Tibial nerve (tissue), 4 donors: ENCODE results near the gene NKG7. TPM values are rescaled to one million over a fixed set of nuclear protein-coding genes. Genes with fewer than 3 reads are reported as not detected.

Source experiments
- DNase-seq, 2 donors: peaks; one replicate each; pipeline ENCODE4 v3.0.0-alpha.2; 2019; ENCODE audit warnings: low spot score in 2 of 2
- H3K27ac ChIP-seq, 4 donors: fragments of 200-600 bp; sonication (generic) in 3 of 4; one replicate each; pipeline ENCODE4 v1.5.1; 2017 to 2019; ENCODE audit warnings: mild to moderate bottlenecking in 1 of 4
- H3K27me3 ChIP-seq, 2 donors: fragments of 200-600 bp; sonication (generic) in 1 of 2; one replicate each; pipeline versions ENCODE4 v1.5.1 to v1.6.0; 2017 to 2019
- H3K36me3 ChIP-seq, 3 donors: fragments of 200-600 bp; sonication (generic); one replicate each; pipeline ENCODE4 v1.5.1; 2018 to 2019
- H3K4me1 ChIP-seq, 4 donors: fragments of 200-600 bp; sonication (generic) in 3 of 4; one replicate each; pipeline ENCODE4 v1.5.1; 2017 to 2019
- H3K4me3 ChIP-seq, 4 donors: fragments of 200-600 bp; sonication (generic) in 3 of 4; one replicate each; pipeline ENCODE4 v1.5.1; 2017 to 2019; ENCODE audit warnings: mild to moderate bottlenecking in 1 of 4, moderate library complexity in 1 of 4
- H3K9me3 ChIP-seq, 4 donors: fragments of 200-600 bp; sonication (generic) in 3 of 4; one replicate each; pipeline ENCODE4 v1.5.1; 2017 to 2019
- EP300 ChIP-seq, 2 donors: sonication (generic); formaldehyde crosslinking; IDR thresholded peaks; one replicate each; pipeline ENCODE4 v1.6.1; 2017; ENCODE audit warnings: antibody characterized with exemption in 2 of 2, mild to moderate bottlenecking in 1 of 2
- POLR2A ChIP-seq, 2 donors: fragments of 450-650 bp; IDR thresholded peaks; one replicate each; pipeline ENCODE4 v1.6.1; 2017; ENCODE audit warnings: antibody characterized with exemption in 2 of 2, mild to moderate bottlenecking in 2 of 2, moderate library complexity in 2 of 2
- WGBS, 2 donors: methylation state at CpG; one replicate each; pipeline ENCODE4 v1.1.5; 2018; 5-methylcytosine and 5-hydroxymethylcytosine counted together
- total RNA-seq, 4 donors: library from RNA; depleted of rRNA; stranded (reverse); fragments of >200 nt; gene quantifications; one replicate each; pipeline ENCODE4 v1.1.0, GENCODE V29; 2016
- TF ChIP-seq, protein P1 (sequence below), 5 experiments: fragments of 200-600 bp in 3 of 5; fragments of 450-650 bp in 2 of 5; sonication (generic) in 3 of 5; IDR thresholded peaks; one replicate each; pipeline ENCODE4 v1.5.1; 2016 to 2019; ENCODE audit warnings: antibody characterized with exemption in 5 of 5, mild to moderate bottlenecking in 3 of 5, moderate library complexity in 2 of 5

The NKG7 gene
- total RNA-seq, 4 donors from 2014 or later: 3.6 to 3.9 TPM; not detected in 2

DNA sequence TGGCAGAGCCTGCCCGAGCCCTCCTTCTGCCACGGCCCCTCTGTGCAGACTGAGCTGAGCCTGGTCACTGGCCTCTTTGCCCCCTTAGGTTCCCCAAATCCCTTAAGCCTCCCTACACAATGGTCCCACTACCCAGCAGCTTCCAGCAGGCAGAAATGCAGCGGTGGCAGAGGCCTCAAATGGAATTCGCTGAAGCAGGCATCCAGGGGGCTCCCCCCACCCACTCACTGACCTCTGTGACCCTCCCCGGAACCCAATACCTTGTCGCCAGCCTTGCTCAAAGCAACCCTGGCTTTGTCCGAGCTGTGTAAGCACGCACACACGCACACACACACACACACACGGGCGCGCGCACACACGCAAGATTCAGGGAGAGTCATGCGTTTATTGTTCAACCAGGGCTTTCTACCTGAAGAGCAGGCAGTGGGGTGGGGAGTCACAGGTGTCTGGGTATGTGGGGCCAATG, 15.5 kb upstream of the NKG7 start, which contains the start of gene LIM2:
LIM2 (minus strand) TSS at position 51 of the 466 bp plus-strand sequence. CDS start 531 bp downstream, outside the sequence.
- TF ChIP-seq EP300 (IDR thresholded peaks at IDR 0.05) (no peak), POLR2A (IDR thresholded peaks at IDR 0.05) (no peak)
- TF ChIP-seq, protein P1, sequence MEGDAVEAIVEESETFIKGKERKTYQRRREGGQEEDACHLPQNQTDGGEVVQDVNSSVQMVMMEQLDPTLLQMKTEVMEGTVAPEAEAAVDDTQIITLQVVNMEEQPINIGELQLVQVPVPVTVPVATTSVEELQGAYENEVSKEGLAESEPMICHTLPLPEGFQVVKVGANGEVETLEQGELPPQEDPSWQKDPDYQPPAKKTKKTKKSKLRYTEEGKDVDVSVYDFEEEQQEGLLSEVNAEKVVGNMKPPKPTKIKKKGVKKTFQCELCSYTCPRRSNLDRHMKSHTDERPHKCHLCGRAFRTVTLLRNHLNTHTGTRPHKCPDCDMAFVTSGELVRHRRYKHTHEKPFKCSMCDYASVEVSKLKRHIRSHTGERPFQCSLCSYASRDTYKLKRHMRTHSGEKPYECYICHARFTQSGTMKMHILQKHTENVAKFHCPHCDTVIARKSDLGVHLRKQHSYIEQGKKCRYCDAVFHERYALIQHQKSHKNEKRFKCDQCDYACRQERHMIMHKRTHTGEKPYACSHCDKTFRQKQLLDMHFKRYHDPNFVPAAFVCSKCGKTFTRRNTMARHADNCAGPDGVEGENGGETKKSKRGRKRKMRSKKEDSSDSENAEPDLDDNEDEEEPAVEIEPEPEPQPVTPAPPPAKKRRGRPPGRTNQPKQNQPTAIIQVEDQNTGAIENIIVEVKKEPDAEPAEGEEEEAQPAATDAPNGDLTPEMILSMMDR (IDR thresholded peaks at IDR 0.05): no peak
- H3K4me3 ChIP-seq: no peak within 1 kb of the TSS
- WGBS, 2 donors: 80 to 81% methylated on average over 9 to 15 of the region's 15 CpGs

DNA sequence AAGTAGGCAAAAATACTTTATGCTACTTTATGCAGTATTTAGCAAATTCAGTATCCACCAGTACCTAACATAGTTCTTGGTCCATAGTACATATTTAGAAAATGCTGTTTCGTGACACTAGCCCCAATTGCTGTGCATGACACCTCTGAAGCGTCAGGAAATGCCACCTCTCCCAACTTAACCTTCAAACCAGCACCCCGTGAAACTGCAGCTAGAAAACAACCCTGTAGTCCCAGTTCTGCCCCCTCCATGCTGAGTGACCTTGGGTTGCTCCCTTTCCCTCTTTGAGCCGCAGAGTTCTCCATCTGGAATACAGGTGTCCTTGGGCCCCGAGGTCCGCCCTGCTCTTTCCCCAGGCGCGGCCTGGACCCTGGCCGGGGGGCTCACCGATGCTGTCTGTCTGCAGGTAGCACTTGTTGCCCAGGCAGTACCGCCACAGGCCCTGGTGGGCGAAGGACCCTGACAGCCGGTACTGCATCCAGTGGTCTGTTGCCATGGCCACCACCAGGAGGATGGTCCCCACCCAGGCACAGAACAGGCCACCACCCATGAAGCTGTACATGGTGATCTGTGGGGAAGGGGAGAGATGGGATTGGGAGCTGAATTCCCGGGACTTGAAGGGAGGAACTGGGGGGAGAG, 14.5 kb upstream of the NKG7 start:
- no peak for DNase-seq
- no peaks in the 10 kb centered on the region for H3K4me1 ChIP-seq
- H3K27ac ChIP-seq: no peak overlapping the region
- no peaks in the 10 kb centered on the region for H3K9me3 ChIP-seq
- no peak for TF ChIP-seq POLR2A (IDR thresholded peaks at IDR 0.05)
- TF ChIP-seq, protein P1 (IDR thresholded peaks at IDR 0.05): no peak
- TF ChIP-seq EP300 (IDR thresholded peaks at IDR 0.05): no peak
- whole genome bisulfite sequencing, 2 donors: 85 to 93% methylated on average over 5 to 14 of the region's 14 CpGs
- H3K36me3 ChIP-seq: no peaks in the 10 kb centered on the region
- H3K27me3 ChIP-seq: no peaks in the 10 kb centered on the region
- H3K4me3 ChIP-seq: no peak overlapping the region

More for the DNA sequence above, 15.5 kb upstream of the NKG7 start, which contains the start of gene LIM2:
- H3K27me3 ChIP-seq: no peaks in the 10 kb centered on the region
- H3K36me3 ChIP-seq: no peaks in the 10 kb centered on the region
- DNase-seq: no peak
- no peaks in the 10 kb centered on the region for H3K9me3 ChIP-seq
- H3K4me1 ChIP-seq: no peaks in the 10 kb centered on the region
- no peak within 1 kb of the TSS for H3K27ac ChIP-seq

DNA sequence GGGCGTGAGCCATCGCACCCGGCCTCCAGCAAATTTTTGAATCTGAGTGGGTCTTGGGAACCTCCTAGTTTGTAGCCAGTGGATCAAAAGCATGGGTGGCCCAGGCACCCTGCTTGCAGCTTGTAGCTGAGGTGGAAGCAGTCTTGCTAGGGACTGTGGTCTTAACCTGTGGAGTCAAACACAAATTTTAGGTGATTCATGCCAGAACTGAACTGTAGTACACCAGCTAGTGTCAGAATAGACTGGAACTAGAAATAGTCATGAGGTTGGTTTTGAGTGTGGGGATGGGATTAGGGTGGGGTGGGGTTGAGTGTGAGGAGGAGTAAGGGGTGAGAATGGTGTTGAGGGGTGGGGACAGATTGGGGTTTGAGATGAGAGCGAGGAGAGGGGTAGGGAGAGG, 9.6 kb upstream of the NKG7 start:
- Histone ChIP-seq H3K27me3 (no peaks in the 10 kb centered on the region), H3K36me3 (no peaks in the 10 kb centered on the region), H3K9me3 (no peaks in the 10 kb centered on the region), H3K4me3 (no peak overlapping the region), H3K4me1 (no peaks in the 10 kb centered on the region), H3K27ac (no peak overlapping the region)
- 88 to 95% methylated on average over 4 of the region's 4 CpGs for WGBS, 2 donors
- no peak for TF ChIP-seq EP300 (IDR thresholded peaks at IDR 0.05)
- no peak for TF ChIP-seq POLR2A (IDR thresholded peaks at IDR 0.05)
- TF ChIP-seq, protein P1 (IDR thresholded peaks at IDR 0.05): no peak
- DNase-seq: no peak

DNA sequence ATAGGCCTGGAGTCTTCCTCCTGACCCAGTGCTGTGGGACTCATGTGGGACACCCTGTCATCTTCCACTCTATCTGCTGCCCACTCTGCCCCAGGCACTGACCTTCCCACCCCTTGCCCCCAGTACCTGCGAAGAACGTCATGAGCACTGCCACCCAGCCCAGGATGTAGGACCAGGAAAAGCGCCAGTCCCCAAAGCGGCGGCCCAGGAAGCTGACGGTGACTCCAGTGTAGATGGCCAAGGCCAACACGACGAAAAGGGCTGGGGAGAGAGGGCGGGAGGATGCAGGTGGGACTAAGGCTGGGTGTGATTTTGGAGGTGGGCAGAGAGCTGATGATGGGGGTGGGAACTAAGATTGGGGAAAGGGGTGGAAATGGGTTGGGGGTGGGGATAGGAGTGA, 7.9 kb upstream of the NKG7 start:
- H3K36me3 ChIP-seq: no peaks in the 10 kb centered on the region
- H3K9me3 ChIP-seq: no peaks in the 10 kb centered on the region
- H3K4me3 ChIP-seq: no peak overlapping the region
- no peaks in the 10 kb centered on the region for H3K4me1 ChIP-seq
- WGBS, 2 donors: 94% methylated on average over 9 of the region's 9 CpGs
- DNase-seq: no peak
- no peaks in the 10 kb centered on the region for H3K27me3 ChIP-seq
- no peak overlapping the region for H3K27ac ChIP-seq
- TF ChIP-seq POLR2A (IDR thresholded peaks at IDR 0.05): no peak

DNA sequence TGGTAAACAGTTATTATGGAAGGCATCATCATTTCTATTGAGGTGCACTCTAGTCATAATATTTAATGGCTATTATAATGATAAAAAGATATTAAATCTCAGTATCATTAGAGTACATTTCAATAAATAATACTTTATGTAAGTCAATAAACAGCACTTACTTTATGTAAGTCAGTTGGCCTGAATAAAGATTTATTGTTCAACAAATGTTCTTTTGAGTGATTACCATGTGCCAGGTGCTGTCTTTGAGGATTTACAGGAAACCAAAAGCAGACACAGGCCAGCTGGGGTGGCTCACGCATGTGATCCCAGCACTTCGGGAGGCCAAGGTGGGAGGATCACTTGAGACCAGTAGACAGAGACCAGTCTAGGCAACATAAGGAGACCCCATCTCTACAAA, 5.0 kb upstream of the NKG7 start:
- H3K4me1 ChIP-seq: no peaks in the 10 kb centered on the region
- no peak for DNase-seq
- 77 to 89% methylated on average over 2 of the region's 2 CpGs for WGBS, 2 donors
- TF ChIP-seq, protein P1 (IDR thresholded peaks at IDR 0.05): no peak
- TF ChIP-seq POLR2A (IDR thresholded peaks at IDR 0.05) (no peak), EP300 (IDR thresholded peaks at IDR 0.05) (no peak)
- no peak overlapping the region for H3K27ac ChIP-seq
- H3K36me3 ChIP-seq: no peaks in the 10 kb centered on the region
- H3K27me3 ChIP-seq: no peaks in the 10 kb centered on the region
- H3K4me3 ChIP-seq: no peak overlapping the region
- H3K9me3 ChIP-seq: no peaks in the 10 kb centered on the region
